ENCODE measurements around the gene ZNF587.
"Not testable (repeated sequence)": the region's sequence is repeated elsewhere in the genome, so short reads cannot be mapped to it uniquely, and the experiment has no call there.

ZNF587 gene

GRCh38 chr19:57887195-57887941 is 37.7 kb downstream of the ZNF587 start:
- DNase-seq (ENCODE audit: low spot score) = no peak

- peak; percentile 5 for DNase-seq (ENCODE audit: low spot score)
Measured at GRCh38 chr19:57888107-57888559, 38.5 kb downstream of the ZNF587 start.

- peak; percentile 83 for DNase-seq (ENCODE audit: low spot score)
Measured at GRCh38 chr19:57888560-57889231, 39.0 kb downstream of the ZNF587 start, which contains the start of gene ZNF814. TSS of gene ZNF814 (minus strand) at chr19:57889037. CDS start at chr19:57888802, 235 bp downstream.

GRCh38 chr19:57890706-57891105 is 41.0 kb downstream of the ZNF587 start:
- not testable (repeated sequence) for DNase-seq (ENCODE audit: low spot score)

GRCh38 chr19:57900311-57900710 is 50.7 kb downstream of the ZNF587 start:
- DNase-seq (ENCODE audit: low spot score) = no peak

- DNase-seq (ENCODE audit: low spot score) = no peak
Measured at GRCh38 chr19:57903618-57904184, 54.0 kb downstream of the ZNF587 start.

GRCh38 chr19:57905258-57905657 is 55.6 kb downstream of the ZNF587 start:
- DNase-seq (ENCODE audit: low spot score) = no peak

GRCh38 chr19:57907394-57907793 is 57.7 kb downstream of the ZNF587 start:
- DNase-seq (ENCODE audit: low spot score) = no peak

GRCh38 chr19:57914531-57914930 is 64.9 kb downstream of the ZNF587 start:
- DNase-seq (ENCODE audit: low spot score) = no peak

All from pons (tissue), 1 donor.